ENCODE results near the gene TGM1.

The TGM1 gene

DNA sequence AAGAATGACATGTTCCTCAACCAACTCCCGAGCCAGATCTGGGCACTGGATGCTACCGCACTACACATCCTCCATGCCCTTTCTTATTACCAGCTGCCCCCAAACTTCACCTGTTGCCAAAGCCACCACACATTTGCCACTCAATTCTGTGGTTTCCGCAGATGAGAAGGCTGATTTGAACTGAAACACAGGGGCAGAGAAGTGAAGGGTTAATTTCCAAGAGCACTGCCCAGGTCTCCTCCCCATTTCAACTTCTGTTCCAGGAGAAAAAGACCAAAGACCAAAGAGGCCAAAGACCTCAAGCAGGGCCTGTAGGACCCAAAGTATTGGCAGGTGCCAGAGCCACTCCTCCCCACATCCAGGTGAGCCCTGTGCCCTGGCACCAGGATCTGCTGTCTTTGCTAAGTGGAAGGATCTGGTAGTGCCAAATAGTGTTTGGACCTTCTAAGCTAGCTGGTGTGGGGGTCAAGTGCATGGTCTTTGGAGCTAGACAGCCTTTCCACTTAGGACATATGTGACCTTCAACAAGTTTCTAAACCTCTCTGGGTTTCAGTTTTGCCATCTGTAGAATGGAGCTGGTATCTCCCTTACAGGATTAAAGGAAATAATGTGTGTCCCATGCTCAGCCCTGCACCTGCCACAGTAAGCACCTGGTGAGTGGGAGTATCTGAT, 28.6 kb upstream of the TGM1 start:
- no peak for DNase-seq

DNA sequence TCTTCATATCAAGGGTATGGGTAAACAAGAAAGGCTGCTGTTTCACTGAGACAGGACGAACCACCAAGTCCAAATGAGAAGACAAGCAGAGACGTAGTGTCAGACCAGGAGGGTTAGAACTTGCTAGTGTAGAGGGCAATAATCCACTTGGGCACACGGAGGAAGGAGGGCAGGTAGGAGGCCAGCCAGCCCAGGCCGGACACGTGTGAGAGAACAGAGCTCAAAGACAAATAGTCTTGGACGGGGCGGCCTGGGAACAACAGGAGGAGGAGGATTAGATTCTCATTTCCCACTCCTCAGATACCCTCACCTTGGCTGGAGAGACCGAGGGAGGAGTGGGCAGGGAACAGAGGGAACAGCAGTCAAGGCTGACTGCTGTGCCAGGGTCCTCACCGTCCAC, 27.8 kb upstream of the TGM1 start:
- DNase-seq: no peak

DNA sequence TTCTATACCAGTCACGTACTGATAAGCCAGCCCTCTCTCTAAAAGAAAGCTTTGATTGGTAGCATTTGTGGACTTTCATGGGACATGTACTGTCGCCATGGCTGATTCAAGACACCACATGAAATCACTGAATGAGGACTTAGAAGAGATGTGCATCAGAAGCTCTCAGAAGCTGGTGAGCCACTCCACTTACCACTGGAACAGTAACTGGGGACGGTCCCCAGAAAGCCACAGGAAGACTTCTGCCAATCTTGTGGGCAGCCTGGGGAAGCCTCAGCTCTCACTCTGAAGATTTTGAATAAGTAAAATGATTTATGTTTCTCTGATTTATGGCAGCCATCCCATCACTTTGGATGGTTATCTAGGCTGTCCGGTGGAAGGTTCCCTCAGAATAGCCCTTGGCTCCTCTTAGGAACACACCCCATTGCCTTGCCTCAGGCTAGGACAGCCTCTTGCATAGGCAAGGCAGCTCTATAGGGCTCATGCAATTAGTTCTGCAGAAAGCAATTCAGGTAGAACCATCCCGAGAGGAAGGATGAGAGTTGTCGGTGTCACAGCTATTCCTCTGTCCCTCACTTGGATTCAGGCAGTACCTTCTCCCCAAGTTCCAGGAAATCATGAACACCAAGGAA, 26.8 kb upstream of the TGM1 start:
- no peak for DNase-seq

DNA sequence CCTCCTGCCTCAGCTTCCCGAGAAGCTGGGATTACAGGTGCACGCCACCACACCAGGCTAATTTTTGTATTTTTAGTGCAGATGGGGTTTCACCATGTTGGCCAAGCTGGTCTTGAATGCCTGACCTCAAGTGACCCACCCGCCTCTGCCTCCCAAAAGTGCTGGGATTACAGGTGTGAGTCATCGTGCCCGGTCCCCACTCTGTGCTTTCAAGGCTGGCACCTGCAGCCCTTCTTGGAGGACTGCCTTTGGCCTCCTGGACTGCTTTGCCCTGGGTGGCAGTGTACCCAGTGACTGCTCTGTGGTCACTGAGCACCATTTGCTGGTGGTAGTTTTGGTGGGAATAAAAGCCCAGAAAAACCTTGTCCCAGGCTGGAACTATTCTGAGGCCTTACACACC, 24.0 kb upstream of the TGM1 start:
- DNase-seq: no peak

DNA sequence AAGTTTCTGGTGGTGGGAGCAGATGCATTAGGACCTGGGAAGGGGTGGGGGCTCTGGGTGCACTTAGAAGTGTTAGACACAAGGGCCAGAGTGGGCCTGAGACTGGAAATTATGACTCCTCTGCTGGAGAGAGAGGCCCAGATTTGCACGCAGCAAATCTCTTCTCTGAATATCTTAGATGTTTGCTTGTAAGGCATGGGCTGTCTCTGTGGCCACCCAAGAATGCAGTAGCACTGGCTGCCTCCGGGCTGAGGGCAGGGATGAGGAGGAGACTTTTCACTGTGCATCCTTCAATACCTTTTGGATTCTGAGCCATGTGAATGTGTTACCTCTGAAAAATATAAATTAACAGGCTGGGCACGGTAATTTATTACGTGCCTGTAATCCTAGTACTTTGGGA, 22.4 kb upstream of the TGM1 start:
- DNase-seq: no peak

DNA sequence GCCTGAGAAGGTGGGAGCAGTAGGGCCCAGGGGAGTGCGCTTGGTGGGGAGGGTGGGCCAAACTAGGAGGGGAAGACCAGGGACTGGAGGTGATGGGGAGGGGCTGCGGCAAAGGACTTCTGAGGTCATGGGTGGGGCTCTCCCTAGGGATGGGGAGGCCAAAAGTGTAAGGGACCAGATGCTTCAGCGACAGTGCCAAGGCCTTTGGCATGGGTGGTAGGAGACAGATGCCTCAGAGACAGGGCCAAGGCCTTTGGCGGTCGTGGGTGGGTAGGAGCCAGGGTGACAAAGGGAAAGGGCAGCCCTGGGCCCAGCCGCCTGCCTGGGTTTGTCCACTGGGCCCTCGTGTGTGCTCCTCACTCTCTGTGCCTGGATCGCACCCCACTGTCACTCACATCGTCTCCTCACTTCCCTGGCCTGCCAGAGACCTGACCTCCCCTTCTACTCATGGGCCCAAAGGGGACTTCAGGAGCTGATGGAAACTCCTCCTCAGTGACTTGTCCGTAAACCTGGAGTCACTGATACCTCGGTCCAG, 21.6 kb upstream of the TGM1 start:
- DNase-seq: no peak

DNA sequence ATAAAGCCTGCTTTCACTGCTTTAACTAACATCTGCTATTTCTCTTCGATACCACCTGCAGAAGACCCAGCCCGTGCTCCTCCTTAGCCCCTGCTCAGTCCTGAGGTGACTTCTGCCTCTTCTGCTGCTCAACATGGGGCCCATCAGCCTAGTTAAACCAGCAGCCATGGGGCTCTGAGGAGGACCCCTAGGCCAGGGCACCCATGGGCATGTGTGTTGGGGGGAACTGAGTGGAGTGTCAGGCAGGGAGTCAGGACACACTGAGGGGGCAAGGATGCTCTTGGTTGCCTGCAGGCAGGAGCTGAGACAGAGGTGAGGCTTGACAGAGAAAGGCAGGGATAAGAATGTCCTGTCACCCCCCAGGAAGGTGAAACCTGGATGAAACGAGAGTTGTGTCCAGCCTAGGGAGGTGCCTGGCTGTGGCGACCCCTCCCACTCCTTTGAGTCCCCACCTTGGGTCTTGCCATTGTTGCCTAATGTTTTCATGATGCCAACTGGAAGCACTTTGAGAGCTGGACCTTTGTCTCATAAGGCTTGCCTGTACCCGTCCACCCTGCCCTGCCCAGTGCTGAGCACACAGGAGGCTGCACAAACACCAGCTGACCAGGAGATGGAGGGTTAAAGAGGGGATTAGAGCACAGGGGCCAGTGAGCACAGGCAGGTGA, 21.0 kb upstream of the TGM1 start:
- DNase-seq: no peak

DNA sequence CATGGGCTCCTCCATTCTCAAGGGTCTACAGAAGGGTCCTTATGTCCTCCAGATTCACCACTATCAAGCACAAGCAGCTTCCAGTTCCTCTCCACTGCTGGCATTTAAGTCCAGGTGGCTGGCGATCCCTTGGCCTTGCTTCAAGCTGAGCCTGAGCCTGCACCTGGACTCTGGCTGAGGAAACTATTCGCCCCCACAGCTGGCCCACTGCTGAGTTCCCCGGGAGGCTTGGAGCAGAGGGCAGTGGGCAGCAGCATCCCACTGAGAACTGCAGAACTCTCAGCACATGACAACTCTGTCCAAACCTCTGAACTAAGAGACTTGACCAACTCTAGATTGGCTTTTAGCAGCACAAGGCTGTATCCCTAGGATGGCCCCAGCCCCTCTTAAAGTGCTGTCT, 19.8 kb upstream of the TGM1 start:
- no peak for DNase-seq

DNA sequence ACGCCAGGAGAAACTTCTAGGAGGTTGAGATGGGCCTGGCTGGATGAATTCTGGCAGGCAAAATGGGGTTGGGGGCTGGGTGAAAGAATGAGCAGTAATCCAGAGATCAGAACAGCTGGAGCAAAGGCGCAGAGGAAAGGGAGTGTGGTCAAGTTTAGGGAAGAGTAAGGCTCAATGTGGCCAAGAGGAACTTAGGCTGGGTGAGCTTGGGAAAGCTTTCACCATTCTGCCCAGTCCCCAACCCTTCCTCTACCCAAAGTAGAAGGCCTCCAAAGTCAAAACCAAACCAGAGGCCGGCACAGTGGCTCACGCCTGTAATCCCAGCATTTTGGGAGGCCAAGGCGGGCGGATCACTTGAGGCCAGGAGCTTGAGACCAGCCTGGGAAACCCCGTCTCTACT, 18.7 kb upstream of the TGM1 start:
- DNase-seq: no peak

DNA sequence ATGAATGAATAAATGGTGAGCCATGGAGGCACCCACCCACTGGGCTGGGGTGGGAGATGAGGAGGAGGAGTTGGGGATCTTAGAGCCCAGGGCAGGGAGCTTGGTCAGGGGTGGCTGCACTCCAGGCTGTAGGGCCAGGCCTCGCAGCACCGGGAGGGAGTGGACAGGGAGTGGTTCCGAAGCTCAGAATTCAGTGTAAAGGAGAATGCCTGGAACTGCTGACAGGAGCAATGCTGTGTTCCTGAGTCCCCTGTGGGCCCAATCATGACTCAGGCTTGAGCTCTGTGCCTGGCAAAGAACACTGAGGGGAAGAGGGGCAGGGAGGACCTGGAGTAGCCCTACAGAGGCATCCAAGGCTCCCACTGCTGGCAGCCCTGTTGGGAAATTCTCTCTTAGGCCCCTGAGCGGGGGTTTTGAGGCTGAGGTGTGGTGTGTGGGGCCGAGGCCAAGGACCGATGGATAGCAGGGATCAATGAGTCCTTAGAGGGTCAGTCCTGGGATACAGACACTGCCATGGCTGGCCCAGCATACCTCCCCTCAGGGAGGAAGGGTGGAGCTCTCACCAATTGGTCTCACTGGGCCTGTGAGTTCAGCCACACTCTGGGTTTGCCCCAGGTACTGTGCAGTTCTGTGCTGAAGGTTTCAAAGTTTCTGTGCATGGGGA, 18.0 kb upstream of the TGM1 start:
- DNase-seq: no peak

DNA sequence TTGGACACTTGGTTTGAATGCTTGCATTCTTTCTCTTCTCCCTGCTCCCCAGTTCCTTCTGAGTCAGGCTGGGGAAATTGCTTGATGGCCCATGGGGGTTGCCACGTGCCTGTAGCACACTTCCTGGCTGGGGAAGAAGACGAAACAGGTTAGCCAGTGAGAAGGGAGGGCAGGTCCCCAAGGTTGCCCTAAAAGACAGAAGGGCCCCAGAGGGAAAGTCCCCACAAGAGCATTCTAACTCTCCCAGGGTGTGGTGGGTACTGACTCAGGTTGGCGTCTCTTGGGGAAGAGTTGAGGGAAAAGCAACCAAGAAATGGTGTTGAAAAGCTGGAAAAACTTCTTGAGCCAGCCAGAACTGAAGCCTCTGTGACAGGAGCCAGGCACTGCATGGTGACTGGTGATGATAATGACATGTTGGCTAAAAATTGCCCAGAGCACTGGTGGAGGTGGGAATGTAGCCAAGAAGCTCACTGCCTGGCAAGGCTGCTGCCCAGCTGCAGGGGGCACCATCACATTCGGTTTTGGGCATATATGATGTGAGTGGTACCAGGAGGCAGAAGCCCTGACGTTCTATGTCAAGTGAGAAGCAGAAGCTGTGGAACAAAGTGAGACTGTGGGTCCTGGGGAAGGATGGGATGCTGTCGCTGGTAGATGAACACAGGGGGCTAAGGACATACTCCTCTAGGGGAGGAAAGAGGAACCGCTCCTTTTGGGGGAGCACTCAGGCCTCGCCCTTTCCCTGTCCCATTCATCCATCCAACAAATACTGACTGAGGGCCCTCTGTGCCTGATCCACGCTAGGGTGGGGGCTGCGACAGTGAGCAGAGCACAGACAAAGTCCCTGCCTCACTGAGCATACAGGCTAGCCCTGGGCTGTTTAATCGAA, 16.6 kb upstream of the TGM1 start:
- DNase-seq: no peak

DNA sequence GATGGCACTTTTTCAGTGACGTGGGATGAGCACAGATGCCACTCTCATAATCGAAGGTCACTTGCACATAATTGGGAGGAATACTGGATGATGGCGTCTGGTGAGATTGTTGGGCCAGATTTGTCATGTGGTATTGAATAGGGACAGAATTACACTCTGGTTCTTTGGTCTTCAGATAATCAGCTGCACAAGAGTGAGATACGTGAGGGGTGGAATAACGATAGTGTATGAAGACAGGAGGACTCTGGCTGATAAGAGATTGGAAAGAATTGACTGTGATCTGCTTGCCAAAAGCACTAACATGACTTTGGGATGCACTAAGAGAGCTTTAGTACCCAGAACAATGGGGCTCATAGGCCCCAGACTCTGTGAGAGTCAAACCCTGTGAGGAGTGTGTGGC, 15.4 kb upstream of the TGM1 start:
- no peak for DNase-seq

DNA sequence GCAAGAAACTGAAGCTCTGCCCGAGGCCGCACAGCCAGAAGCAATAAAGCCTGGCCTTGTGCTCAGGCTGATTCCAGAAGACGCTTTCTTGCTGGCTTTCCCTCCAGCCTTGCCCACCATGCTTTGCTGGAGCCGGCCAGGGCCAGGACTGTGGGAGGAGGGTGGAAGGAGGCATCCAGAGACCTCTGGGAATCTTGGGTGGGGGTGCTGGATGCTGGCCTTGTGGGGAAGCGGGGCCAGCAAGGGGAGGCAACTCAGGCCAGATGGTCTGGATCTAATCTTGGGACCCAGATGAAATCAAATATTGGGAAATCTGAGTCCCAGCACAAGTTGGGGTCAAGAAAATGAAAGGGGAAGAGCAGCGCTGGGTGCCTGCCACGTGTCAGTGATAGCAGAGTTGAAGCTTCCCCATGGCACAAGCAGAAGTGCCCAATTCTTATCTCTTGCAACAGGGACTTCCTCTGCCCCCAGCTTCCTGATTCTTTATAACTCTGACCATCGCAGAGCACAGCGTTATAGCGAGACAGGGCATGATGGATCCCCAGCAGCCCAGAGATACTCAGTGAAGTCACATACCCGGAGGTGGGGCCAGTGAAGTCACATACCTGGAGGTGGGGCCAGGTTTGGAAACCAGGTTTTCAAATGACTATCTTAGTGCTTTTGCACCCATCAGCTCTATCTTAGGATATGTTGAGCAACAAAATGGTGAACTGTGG, 14.8 kb upstream of the TGM1 start:
- no peak for DNase-seq

DNA sequence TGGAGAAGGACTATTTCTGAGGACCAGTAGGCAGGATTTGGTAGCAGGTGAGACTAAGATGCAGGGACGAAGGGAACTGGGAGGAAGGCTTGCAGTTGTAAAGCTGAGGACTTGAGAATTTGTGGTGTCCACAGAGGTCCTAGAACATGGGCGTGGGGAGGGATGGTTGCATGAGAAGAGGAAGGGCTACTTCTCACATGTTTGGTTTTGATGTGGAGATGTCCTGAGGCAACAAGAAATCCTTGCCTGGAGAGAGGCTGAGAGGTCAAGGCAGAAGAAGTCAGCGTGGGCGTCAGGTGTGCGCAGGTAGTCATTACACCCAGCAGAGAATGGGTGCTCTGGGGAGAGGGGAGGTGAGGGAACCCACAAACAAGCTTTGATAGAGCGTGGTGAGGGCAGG, 14.1 kb upstream of the TGM1 start:
- no peak for DNase-seq

DNA sequence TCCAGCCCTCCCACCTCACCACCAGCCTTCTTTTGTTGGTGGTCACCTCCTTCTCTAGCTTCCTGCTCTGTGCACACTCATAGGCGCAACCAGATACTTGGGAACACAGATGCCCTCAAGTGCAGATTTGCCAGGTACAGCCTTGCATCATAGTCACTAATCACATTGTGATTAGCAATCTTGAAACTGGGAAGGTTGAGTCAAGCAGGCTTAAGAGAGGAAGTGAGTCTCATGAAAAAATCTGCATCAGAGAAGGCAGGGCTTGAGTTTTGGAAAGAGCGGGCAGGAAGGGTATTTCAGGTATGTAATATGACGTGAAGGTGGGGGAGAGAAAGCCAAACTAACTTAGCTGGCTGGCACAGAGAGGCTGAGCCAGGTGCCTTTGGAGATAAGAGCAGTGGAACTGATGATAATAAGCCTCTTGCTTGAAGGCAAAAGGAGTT, 11.1 kb upstream of the TGM1 start:
- no peak for DNase-seq

DNA sequence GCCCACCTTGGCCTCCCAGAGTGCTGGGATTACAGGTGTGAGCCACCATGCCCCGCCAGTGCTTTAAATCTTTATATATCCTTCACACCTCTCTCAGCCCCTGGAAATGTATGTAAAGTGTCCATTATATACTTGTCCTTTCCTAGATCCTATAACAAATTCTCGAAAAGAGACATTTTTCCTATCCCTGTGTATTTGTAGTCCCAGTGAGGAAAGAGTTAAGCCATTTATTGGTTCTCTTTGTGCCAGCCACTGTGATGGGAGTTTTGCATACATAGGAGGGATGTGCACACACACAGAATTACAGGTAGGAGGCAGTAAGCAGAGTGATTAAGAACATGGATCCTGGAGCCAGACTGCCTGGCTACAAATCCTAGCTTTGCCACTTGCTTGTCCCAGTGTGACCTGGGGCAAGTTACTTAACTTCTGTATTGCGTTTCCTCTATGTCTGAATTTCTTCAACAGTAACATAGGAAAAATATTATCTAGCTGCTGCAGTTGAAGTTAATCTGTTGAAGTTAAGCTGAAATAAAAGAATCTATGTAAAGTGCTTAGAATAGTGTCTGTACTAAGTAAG, 10.5 kb upstream of the TGM1 start:
- DNase-seq: no peak

DNA sequence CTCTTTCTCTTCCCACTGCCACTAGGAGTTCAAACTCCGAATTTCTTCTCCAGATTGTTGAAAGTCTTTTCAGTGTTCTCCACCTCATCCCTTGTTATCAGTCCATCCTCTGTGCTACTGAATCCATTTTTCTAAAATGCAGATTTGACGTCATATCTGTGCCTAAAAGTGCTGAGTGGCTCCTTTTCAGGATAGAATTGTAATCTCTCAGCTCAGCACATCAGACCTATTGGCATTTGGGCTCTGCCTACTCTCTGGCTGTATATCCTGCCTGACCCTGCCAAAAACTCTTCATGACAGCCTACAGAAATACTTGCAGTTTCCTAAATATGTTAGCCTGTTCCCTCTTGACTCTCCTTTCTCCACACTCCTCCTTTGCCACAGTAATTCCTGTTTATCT, 9.5 kb upstream of the TGM1 start:
- no peak for DNase-seq

DNA sequence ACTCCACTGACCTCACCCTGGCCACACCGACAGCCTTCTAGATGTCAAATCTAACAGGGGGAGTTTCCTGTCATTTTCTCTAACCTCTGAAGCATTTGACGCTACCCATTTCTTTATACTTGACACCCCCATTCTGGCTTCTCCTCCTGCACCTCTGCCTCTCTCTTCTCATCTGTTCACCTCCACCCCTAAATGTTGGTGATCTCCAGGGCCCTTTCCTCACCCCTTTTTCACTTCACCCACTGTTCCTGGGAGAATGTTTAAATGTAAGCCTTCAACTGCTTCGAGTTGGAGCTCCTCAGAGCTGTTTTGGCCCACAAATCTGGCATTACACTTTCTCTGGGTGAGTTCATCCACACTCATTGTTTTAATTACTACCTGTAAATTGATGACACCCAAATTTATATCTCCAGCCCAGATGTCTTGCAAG, 8.9 kb upstream of the TGM1 start:
- no peak for DNase-seq

DNA sequence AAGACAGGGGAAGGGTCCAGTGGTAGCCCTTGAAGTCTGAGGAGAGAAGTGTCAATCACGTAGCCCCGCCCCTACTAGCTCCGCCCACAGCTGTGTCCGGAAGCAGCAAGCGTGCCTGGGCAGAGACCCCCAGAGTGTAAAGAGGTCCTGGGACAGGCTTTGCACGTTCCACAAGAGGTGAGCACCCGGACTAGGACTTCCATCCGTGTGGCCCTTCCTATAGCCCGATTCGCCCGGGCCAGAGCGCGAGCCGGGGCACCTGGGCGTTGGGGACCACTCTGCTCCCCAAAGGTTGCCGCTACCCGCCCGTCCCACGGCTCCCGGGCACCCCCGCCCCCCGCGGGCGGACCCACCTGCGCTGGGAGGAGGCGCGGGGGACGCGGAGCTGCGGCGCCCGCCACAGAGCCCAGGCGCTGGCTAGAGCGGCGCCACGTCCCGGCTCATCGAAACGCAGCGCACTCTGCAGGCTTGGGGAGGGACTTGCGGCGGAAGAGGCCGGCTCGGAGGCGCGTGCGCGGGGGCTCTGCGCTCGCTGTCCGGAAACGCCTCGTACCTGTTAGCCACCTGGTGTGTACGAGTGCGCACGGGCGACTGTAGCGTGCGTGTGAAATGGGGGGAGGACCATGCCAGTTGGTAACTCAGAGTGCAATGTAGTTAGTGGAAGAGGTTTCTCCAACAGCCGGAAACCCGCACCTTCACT, 8.3 kb upstream of the TGM1 start, which contains the start of gene RABGGTA:
TSS of gene RABGGTA (minus strand) at position 464 of the 700 bp plus-strand sequence. CDS start 482 bp downstream, outside the sequence.
- DNase-seq: peak; percentile 69

DNA sequence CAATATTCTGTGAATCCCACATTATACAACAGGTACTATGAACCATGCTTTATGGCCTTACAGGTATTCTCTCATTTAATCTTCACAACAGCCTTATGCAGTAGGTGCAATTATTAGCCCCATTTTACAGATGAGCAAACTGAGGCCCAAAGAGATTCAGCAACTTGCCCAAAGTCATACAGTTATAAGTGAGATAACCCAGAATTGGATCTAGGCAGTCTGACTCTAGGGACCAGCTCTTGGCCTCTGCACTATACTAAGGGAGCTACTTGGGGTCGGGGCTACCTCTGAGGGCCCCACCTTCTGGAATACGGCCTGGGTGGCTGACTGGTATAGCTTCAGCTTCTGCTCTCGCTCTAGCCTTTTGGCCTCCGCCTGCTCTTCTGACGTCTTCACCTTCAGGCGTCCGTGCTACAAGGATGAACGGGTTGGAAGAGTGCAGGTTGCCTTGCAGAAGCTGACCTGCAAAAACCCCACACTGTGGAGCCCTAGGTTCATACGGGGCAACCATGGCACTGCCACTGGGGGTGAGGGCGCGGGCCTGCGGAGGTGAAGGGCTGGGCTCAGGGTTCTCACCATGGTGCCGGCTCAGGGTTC, 7.7 kb upstream of the TGM1 start:
- DNase-seq: no peak
